BE2C (cell line): Measurements from ENCODE around the gene SEC11A.
A peak's percentile ranks its signal among the peaks of the same experiment; 100 is the strongest.

Experiments used
- DNase-seq: peaks from one replicate; pipeline ENCODE4 v3.0.0-alpha.2; 2020
- H3K27me3 ChIP-seq: fragments of 250-450 bp; sonication (Bioruptor Pico); 2 replicates; pipeline ENCODE4 v1.5.1; 2020; ENCODE audit warnings: mild to moderate bottlenecking
- H3K36me3 ChIP-seq: fragments of 250-450 bp; sonication (Bioruptor Pico); 2 replicates; pipeline ENCODE4 v1.5.1; 2020; ENCODE audit warnings: mild to moderate bottlenecking
- H3K4me1 ChIP-seq: fragments of 250-450 bp; sonication (Bioruptor Pico); 2 replicates; pipeline ENCODE4 v1.5.1; 2020
- H3K4me3 ChIP-seq: 2 replicates; pipeline ENCODE4 v1.5.1; 2011; ENCODE audit warnings: low read depth, low read length
- H3K9me3 ChIP-seq: fragments of 250-450 bp; sonication (Bioruptor Pico); 2 replicates; pipeline ENCODE4 v1.5.1; 2020
- TF ChIP-seq, protein P1 (sequence below): IDR thresholded peaks from 2 replicates; pipeline ENCODE4 v1.5.1; 2012; ENCODE audit warnings: mild to moderate bottlenecking, low read depth, low read length

Gene SEC11A

DNA sequence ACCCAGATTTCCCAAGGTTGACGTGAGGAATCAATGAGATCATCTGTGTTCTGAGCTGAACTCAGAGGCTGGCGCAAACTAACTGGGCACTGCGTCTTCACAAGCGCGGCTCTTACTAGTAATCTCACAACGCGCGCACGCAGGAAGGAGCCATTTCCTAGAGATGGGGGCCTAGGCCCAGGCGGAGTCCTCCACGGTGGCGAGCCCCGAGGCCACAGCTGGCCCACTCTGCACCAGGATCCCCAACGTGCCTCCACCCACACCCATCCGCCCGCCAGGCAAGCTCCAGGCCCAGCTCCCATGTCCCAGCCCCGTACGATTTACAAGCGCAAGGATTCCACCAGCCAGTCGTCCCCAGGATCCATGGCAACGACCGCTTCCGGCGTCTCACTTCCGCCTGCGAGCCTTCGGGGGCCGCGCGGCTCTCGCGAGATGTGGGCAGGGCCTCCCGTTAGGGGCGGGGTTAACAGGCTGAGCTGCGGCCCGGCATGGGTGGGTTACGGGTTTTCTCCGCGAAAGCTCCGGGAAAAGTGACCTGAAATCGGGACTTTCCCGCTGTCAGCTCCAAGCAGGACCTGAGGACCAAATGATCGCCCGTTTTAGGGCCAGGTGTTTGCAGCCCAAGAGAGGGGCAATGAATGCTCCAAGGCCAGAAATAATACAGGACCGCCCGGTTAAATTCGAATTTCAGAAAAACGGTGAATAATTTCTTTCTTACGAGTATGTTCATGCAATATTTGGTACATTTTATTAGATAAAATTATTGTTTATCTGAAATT lies 61.8 kb downstream of the SEC11A start, which contains the start of gene WDR73:
WDR73 (minus strand) TSS at position 374 of the 779 bp plus-strand sequence; CDS start at position 365, 9 bp downstream.
- TF ChIP-seq, protein P1, sequence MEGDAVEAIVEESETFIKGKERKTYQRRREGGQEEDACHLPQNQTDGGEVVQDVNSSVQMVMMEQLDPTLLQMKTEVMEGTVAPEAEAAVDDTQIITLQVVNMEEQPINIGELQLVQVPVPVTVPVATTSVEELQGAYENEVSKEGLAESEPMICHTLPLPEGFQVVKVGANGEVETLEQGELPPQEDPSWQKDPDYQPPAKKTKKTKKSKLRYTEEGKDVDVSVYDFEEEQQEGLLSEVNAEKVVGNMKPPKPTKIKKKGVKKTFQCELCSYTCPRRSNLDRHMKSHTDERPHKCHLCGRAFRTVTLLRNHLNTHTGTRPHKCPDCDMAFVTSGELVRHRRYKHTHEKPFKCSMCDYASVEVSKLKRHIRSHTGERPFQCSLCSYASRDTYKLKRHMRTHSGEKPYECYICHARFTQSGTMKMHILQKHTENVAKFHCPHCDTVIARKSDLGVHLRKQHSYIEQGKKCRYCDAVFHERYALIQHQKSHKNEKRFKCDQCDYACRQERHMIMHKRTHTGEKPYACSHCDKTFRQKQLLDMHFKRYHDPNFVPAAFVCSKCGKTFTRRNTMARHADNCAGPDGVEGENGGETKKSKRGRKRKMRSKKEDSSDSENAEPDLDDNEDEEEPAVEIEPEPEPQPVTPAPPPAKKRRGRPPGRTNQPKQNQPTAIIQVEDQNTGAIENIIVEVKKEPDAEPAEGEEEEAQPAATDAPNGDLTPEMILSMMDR: no peak
- peak; percentile 98 for DNase-seq
- H3K36me3 ChIP-seq: peaks cover 32% of the 10 kb centered on the region
- peaks cover 7% of the 10 kb centered on the region for H3K4me1 ChIP-seq
- H3K27me3 ChIP-seq: no peaks in the 10 kb centered on the region
- H3K9me3 ChIP-seq: no peaks in the 10 kb centered on the region
- H3K4me3 ChIP-seq: peak within 1 kb of the TSS; percentile 99

DNA sequence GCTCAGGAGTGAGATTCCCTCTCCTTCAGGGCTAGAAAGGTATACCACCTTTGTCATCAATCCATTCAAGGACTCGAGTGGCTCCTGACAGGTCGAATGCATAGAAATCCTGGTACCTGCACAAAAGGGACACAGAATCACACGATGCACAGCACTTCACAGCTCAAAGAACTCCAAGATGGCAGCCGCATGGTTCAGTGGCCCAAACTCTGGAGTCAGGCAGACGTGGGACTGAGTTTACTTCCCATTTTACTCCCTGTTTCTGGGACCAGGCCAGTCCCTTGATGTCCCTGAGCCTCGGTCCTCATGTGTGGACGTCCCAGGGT lies 62.4 kb downstream of the SEC11A start:
- TF ChIP-seq, protein P1: no peak
- H3K9me3 ChIP-seq: no peaks in the 10 kb centered on the region
- peaks cover 37% of the 10 kb centered on the region for H3K36me3 ChIP-seq
- no peak for DNase-seq
- peak overlapping the region; percentile 99 for H3K4me3 ChIP-seq
- H3K4me1 ChIP-seq: peaks cover 3% of the 10 kb centered on the region; the same call in 1 of the 2 replicates
- H3K27me3 ChIP-seq: no peaks in the 10 kb centered on the region

DNA sequence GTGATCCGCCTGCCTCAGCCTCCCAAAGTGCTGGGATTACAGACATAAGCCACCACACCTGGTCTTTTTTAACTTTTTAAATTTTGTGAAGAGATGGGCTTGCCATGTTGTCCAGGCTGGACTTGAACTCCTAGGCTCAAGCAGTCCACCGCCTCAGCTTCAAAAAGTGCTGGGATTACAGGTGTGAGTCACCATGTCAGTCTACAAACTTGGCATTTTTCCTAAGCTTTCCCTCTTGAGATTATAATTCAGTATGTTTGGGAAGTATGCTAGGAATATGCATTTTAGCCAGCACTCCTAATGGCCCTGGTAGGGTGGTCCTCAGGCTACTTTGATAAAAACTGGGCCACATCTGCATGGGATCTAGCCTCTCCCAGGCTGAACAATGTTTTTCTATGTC lies 66.2 kb downstream of the SEC11A start:
- no peak for DNase-seq
- H3K4me3 ChIP-seq: no peak overlapping the region
- H3K36me3 ChIP-seq: peaks cover 71% of the 10 kb centered on the region
- no peaks in the 10 kb centered on the region for H3K9me3 ChIP-seq
- peaks cover 3% of the 10 kb centered on the region; the same call in 1 of the 2 replicates for H3K4me1 ChIP-seq
- no peaks in the 10 kb centered on the region for H3K27me3 ChIP-seq
- TF ChIP-seq, protein P1: no peak

DNA sequence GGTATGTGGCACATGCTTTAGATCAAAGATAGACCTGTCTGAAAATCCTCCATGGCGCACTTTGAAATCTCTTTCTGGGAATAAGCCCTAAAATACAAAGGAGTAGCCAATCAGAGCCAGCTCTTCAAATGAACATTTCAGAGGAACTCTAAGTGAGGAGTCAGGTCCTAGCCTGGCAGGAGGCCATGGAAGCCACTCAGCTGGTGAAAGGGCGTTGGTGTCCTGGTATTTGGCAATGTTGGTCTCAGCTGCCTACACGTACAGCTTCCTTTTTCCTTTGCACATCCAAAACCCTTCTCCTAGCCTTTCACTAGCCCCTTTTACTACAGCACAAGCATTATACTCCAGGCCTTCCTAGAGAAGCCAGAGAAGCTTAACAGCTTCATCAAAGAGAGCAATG lies 67.4 kb downstream of the SEC11A start:
- peaks cover 3% of the 10 kb centered on the region; the same call in 1 of the 2 replicates for H3K4me1 ChIP-seq
- H3K36me3 ChIP-seq: peaks cover 74% of the 10 kb centered on the region
- no peak overlapping the region for H3K4me3 ChIP-seq
- H3K9me3 ChIP-seq: no peaks in the 10 kb centered on the region
- TF ChIP-seq, protein P1: no peak
- DNase-seq: no peak
- no peaks in the 10 kb centered on the region for H3K27me3 ChIP-seq

DNA sequence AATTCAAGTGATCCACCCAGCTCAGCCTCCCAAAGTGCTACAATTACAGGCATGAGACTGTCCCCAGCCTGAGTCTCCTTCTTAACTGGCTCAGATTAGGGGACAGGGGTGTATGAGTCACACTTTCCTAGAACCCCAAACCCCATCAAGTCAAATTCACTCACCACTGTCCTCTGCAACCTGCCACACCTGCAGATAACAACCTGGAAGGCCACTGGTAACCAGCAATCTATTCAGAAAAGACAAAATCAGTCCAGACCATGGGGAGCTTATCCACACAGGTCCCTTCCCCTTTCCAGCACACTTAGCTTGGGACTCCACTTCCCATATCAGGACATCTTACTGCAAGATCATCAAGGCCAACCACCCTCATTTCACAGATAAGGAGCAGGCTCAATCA lies 68.2 kb downstream of the SEC11A start:
- Histone ChIP-seq H3K36me3 (peaks cover 76% of the 10 kb centered on the region), H3K4me1 (no peaks in the 10 kb centered on the region)

DNA sequence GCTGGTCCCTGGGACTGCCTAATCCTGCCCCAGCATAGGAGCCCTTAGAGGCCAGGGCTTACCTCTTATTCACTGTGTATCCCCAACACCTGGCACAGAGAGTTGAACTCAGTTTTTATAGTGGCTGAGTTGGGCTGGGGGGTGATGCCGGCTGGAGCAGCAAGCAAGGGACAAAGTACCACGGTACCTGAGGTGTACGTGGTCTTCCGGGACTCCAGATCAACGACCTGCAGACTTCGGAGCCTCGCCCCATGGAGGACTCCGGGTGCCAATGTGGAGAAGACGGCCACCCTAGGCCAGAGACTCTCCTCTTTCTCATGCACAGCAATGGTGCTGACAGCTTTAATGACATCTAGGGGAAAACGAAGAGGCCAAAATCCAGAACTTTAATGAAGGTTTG lies 69.9 kb downstream of the SEC11A start:
- TF ChIP-seq, protein P1: no peak
- no peak for DNase-seq
- Histone ChIP-seq H3K4me1 (no peaks in the 10 kb centered on the region), H3K4me3 (no peak overlapping the region), H3K27me3 (no peaks in the 10 kb centered on the region), H3K36me3 (peaks cover 64% of the 10 kb centered on the region), H3K9me3 (no peaks in the 10 kb centered on the region)

More for the DNA sequence above, 68.2 kb downstream of the SEC11A start:
- no peak overlapping the region for H3K4me3 ChIP-seq
- TF ChIP-seq, protein P1: no peak
- no peak for DNase-seq
- no peaks in the 10 kb centered on the region for H3K9me3 ChIP-seq
- no peaks in the 10 kb centered on the region for H3K27me3 ChIP-seq
